GM21528 (cell line): ENCODE results near the gene ERC2.

Source experiments
- ATAC-seq: cut with Tn5 transposase; IDR thresholded peaks from one replicate; pipeline ENCODE4 v1.9.1; 2021; ENCODE audit warnings: mild to moderate bottlenecking, moderate library complexity; ENCODE audit not compliant: unreplicated experiment, low FRiP score

ERC2 gene

GRCh38 chr3:55906896-55907295 lies 561.4 kb downstream of the ERC2 start:
- ATAC-seq = no peak

GRCh38 chr3:55904716-55905115 lies 563.6 kb downstream of the ERC2 start:
- ATAC-seq = no peak

- no peak for ATAC-seq
Measured at GRCh38 chr3:55903680-55904079, 564.6 kb downstream of the ERC2 start.

GRCh38 chr3:55902221-55902900 lies 565.9 kb downstream of the ERC2 start:
- ATAC-seq = no peak

- ATAC-seq = no peak
Measured at GRCh38 chr3:55899887-55900286, 568.4 kb downstream of the ERC2 start.

GRCh38 chr3:55897573-55898224 lies 570.6 kb downstream of the ERC2 start:
- ATAC-seq = no peak

GRCh38 chr3:55895897-55896566 lies 572.2 kb downstream of the ERC2 start:
- no peak for ATAC-seq

- no peak for ATAC-seq
Measured at GRCh38 chr3:55894605-55895004, 573.7 kb downstream of the ERC2 start.

GRCh38 chr3:55893045-55893664 lies 575.1 kb downstream of the ERC2 start:
- no peak for ATAC-seq

- ATAC-seq = no peak
Measured at GRCh38 chr3:55891106-55891505, 577.2 kb downstream of the ERC2 start.

GRCh38 chr3:55888282-55888885 lies 579.9 kb downstream of the ERC2 start:
- no peak for ATAC-seq

GRCh38 chr3:55885721-55886120 lies 582.5 kb downstream of the ERC2 start:
- no peak for ATAC-seq

GRCh38 chr3:55884491-55885285 lies 583.6 kb downstream of the ERC2 start:
- ATAC-seq = no peak

- ATAC-seq = no peak
Measured at GRCh38 chr3:55884066-55884465, 584.2 kb downstream of the ERC2 start.

GRCh38 chr3:55882006-55882405 lies 586.3 kb downstream of the ERC2 start:
- no peak for ATAC-seq

- ATAC-seq = no peak
Measured at GRCh38 chr3:55880357-55880756, 587.9 kb downstream of the ERC2 start.

- no peak for ATAC-seq
Measured at GRCh38 chr3:55879901-55880331, 588.4 kb downstream of the ERC2 start.

GRCh38 chr3:55877703-55878102 lies 590.6 kb downstream of the ERC2 start:
- no peak for ATAC-seq

GRCh38 chr3:55876560-55876959 lies 591.7 kb downstream of the ERC2 start:
- ATAC-seq = no peak

- no peak for ATAC-seq
Measured at GRCh38 chr3:55875113-55875512, 593.2 kb downstream of the ERC2 start.
